SK-N-SH treated with all-trans-retinoic acid at 6 μM for 48 hours (cell line): Measurements from ENCODE around the gene GPR151.

Experiments
- ATAC-seq: fragments of 200-7000 bp; cut with Tn5 transposase; 3 replicates; pipeline ENCODE4 v1.9.1; 2020; ENCODE audit warnings: mild to moderate bottlenecking, moderate library complexity
- ARNTL ChIP-seq: fragments of 450-650 bp; formaldehyde crosslinking; IDR thresholded peaks from 2 replicates; pipeline ENCODE4 v1.5.0; 2020; ENCODE audit warnings: low read depth, mild to moderate bottlenecking, moderate library complexity, borderline replicate concordance
- BACH2 ChIP-seq: fragments of 250-450 bp; sonication (Bioruptor Pico); IDR thresholded peaks from 2 replicates; pipeline ENCODE4 v1.9.0; 2021; ENCODE audit warnings: mild to moderate bottlenecking, borderline replicate concordance
- CREB5 ChIP-seq: fragments of 250-450 bp; sonication (Bioruptor Pico); IDR thresholded peaks from 2 replicates; pipeline ENCODE4 v1.5.1; 2020; ENCODE audit warnings: low read depth, mild to moderate bottlenecking, moderate library complexity
- CSDC2 ChIP-seq: fragments of 250-450 bp; sonication (Bioruptor Pico); IDR thresholded peaks from 2 replicates; pipeline ENCODE4 v1.5.0; 2020; ENCODE audit warnings: mild to moderate bottlenecking, moderate library complexity
- CSRNP3 ChIP-seq: fragments of 250-450 bp; sonication (Bioruptor Pico); IDR thresholded peaks from 2 replicates; pipeline ENCODE4 v1.5.1; 2021; ENCODE audit warnings: mild to moderate bottlenecking, moderate library complexity
- ESRRG ChIP-seq: fragments of 250-450 bp; sonication (Bioruptor Pico); IDR thresholded peaks from 2 replicates; pipeline ENCODE4 v1.6.1; 2021; ENCODE audit warnings: mild to moderate bottlenecking
- GLIS3 ChIP-seq: fragments of 250-450 bp; sonication (Bioruptor Pico); IDR thresholded peaks from 2 replicates; pipeline ENCODE4 v1.5.0; 2020; ENCODE audit warnings: mild to moderate bottlenecking, moderate library complexity
- ISL1 ChIP-seq: fragments of 250-450 bp; sonication (Bioruptor Pico); IDR thresholded peaks from 2 replicates; pipeline ENCODE4 v2.1.2; 2022; ENCODE audit warnings: mild to moderate bottlenecking, moderate library complexity
- OSR1 ChIP-seq: fragments of 250-450 bp; sonication (Bioruptor Pico); IDR thresholded peaks from 2 replicates; pipeline ENCODE4 v1.8.0; 2022; ENCODE audit warnings: moderate library complexity, mild to moderate bottlenecking, inconsistent platforms
- PATZ1 ChIP-seq: fragments of 250-450 bp; sonication (Bioruptor Pico); IDR thresholded peaks from 2 replicates; pipeline ENCODE4 v1.8.0; 2020; ENCODE audit warnings: mild to moderate bottlenecking, moderate library complexity, borderline replicate concordance
- POU6F1 ChIP-seq: fragments of 250-450 bp; sonication (Bioruptor Pico); IDR thresholded peaks from 2 replicates; pipeline ENCODE4 v1.8.0; 2021; ENCODE audit warnings: low read depth, mild to moderate bottlenecking, moderate library complexity, borderline replicate concordance
- PPARA ChIP-seq: fragments of 250-450 bp; sonication (Bioruptor Pico); IDR thresholded peaks from 2 replicates; pipeline ENCODE4 v1.5.0; 2020; ENCODE audit warnings: mild to moderate bottlenecking, borderline replicate concordance
- RARB ChIP-seq: fragments of 250-450 bp; sonication (Bioruptor Pico); IDR thresholded peaks from 2 replicates; pipeline ENCODE4 v1.8.0; 2021; ENCODE audit warnings: mild to moderate bottlenecking, moderate library complexity
- SNAI2 ChIP-seq: fragments of 250-450 bp; sonication (Bioruptor Pico); IDR thresholded peaks from 2 replicates; pipeline ENCODE4 v1.5.0; 2020; ENCODE audit warnings: mild to moderate bottlenecking, moderate library complexity
- TCF4 ChIP-seq: fragments of 250-450 bp; sonication (Bioruptor Pico); IDR thresholded peaks from 2 replicates; pipeline ENCODE4 v1.8.0; 2021; ENCODE audit warnings: mild to moderate bottlenecking, moderate library complexity, borderline replicate concordance
- TOX ChIP-seq: fragments of 250-450 bp; sonication (Bioruptor Pico); IDR thresholded peaks from 2 replicates; pipeline ENCODE4 v1.8.0; 2021; ENCODE audit warnings: mild to moderate bottlenecking, moderate library complexity, borderline replicate concordance
- TSHZ2 ChIP-seq: fragments of 250-450 bp; sonication (Bioruptor Pico); IDR thresholded peaks from 2 replicates; pipeline ENCODE4 v1.5.0; 2020; ENCODE audit warnings: mild to moderate bottlenecking, moderate library complexity
- ZC3H10 ChIP-seq: fragments of 250-450 bp; sonication (Bioruptor Pico); IDR thresholded peaks from 2 replicates; pipeline ENCODE4 v1.5.1; 2021; ENCODE audit warnings: mild to moderate bottlenecking, moderate library complexity
- ZFP3 ChIP-seq: fragments of 250-450 bp; sonication (Bioruptor Pico); IDR thresholded peaks from 2 replicates; pipeline ENCODE4 v1.5.0; 2020; ENCODE audit warnings: mild to moderate bottlenecking, moderate library complexity
- ZFP30 ChIP-seq: fragments of 450-650 bp; formaldehyde crosslinking; IDR thresholded peaks from 2 replicates; pipeline ENCODE4 v1.5.0; 2022; ENCODE audit warnings: mild to moderate bottlenecking, moderate library complexity
- ZNF565 ChIP-seq: fragments of 450-650 bp; formaldehyde crosslinking; conservative IDR thresholded peaks from 2 replicates; pipeline ENCODE4 v1.5.0; 2020; ENCODE audit warnings: low read depth, mild to moderate bottlenecking, moderate library complexity
- ZNF70 ChIP-seq: fragments of 450-650 bp; formaldehyde crosslinking; IDR thresholded peaks from 2 replicates; pipeline ENCODE4 v1.5.0; 2020; ENCODE audit warnings: mild to moderate bottlenecking, moderate library complexity
- ZNF8 ChIP-seq: fragments of 450-650 bp; formaldehyde crosslinking; IDR thresholded peaks from 2 replicates; pipeline ENCODE4 v1.5.0; 2020; ENCODE audit warnings: mild to moderate bottlenecking, moderate library complexity

Gene GPR151

GRCh38 chr5:146514575-146514974, 1.4 kb downstream of the GPR151 start:
- TF ChIP-seq PPARA (CRISPR knock-in tag) (no peak), OSR1 (no peak), ESRRG (CRISPR knock-in tag) (no peak), CSRNP3 (CRISPR knock-in tag) (no peak), ZNF8 (no peak), POU6F1 (CRISPR knock-in tag) (no peak), CSDC2 (CRISPR knock-in tag) (no peak), ARNTL (no peak), ZFP3 (CRISPR knock-in tag) (no peak), TOX (CRISPR knock-in tag) (no peak), CREB5 (CRISPR knock-in tag) (no peak), ZC3H10 (CRISPR knock-in tag) (no peak)
- ATAC-seq: no peak

GRCh38 chr5:146513462-146513861, 2.5 kb downstream of the GPR151 start:
- TF ChIP-seq BACH2: no peak
- no peak for TF ChIP-seq PATZ1 (CRISPR knock-in tag)
- no peak for TF ChIP-seq PPARA (CRISPR knock-in tag)
- TF ChIP-seq ZFP3 (CRISPR knock-in tag): no peak
- no peak for TF ChIP-seq ISL1 (CRISPR knock-in tag)
- no peak for TF ChIP-seq ZNF565
- TF ChIP-seq ZNF70 (CRISPR knock-in tag): no peak
- TF ChIP-seq CSRNP3 (CRISPR knock-in tag): no peak
- no peak for TF ChIP-seq OSR1
- no peak for TF ChIP-seq ARNTL
- TF ChIP-seq TOX (CRISPR knock-in tag): no peak
- no peak for TF ChIP-seq GLIS3 (CRISPR knock-in tag)
- no peak for TF ChIP-seq CREB5 (CRISPR knock-in tag)
- no peak for TF ChIP-seq POU6F1 (CRISPR knock-in tag)
- TF ChIP-seq SNAI2 (CRISPR knock-in tag): no peak
- no peak for TF ChIP-seq ZNF8
- TF ChIP-seq RARB (CRISPR knock-in tag): no peak
- TF ChIP-seq TCF4 (CRISPR knock-in tag): no peak
- TF ChIP-seq TSHZ2 (CRISPR knock-in tag): no peak
- TF ChIP-seq ZFP30: no peak
- no peak for ATAC-seq
